CD4-positive, CD25-positive, alpha-beta regulatory T cell (primary cell): ENCODE data around the gene STK32C. TPM values are rescaled to one million over a fixed set of nuclear protein-coding genes. Genes with fewer than 3 reads are reported as not detected.
A peak's percentile ranks its signal among the peaks of the same experiment; 100 is the strongest.

Experiments
- ATAC-seq, 2 donors: fragments of 150-1000 bp; cut with Tn5 transposase; one replicate each; pipeline ENCODE4 v1.10.0; 2021; ENCODE audit warnings: low read depth in 2 of 2, moderate number of reproducible peaks in 2 of 2, moderate library complexity in 1 of 2
- DNase-seq, 3 donors: peaks; one replicate each; pipeline versions ENCODE4 v3.0.0 to v3.0.0-alpha.2; 2012 to 2022; ENCODE audit warnings: mixed read lengths in 1 of 3
- H3K27ac ChIP-seq: one replicate; pipeline ENCODE4 v1.7.0; 2013; ENCODE audit warnings: mild to moderate bottlenecking, low read length; ENCODE audit not compliant: insufficient read depth, poor library complexity, severe bottlenecking
- H3K27me3 ChIP-seq: one replicate; pipeline ENCODE4 v1.7.0; 2013; ENCODE audit warnings: low read length; ENCODE audit not compliant: control insufficient read depth, insufficient read depth
- H3K36me3 ChIP-seq: one replicate; pipeline ENCODE4 v1.7.0; 2013; ENCODE audit warnings: mild to moderate bottlenecking, low read length, moderate library complexity; ENCODE audit not compliant: control insufficient read depth, insufficient read depth
- H3K4me1 ChIP-seq: 2 replicates; pipeline ENCODE4 v1.7.0; 2013; ENCODE audit warnings: mild to moderate bottlenecking, low read length; ENCODE audit not compliant: insufficient read depth, control insufficient read depth, poor library complexity, severe bottlenecking
- H3K4me3 ChIP-seq: one replicate; pipeline ENCODE4 v1.7.0; 2013; ENCODE audit warnings: low read depth, mild to moderate bottlenecking, low read length, moderate library complexity
- H3K9me3 ChIP-seq, 2 experiments: 1 replicate in 1 of 2; 2 replicates in 1 of 2; pipeline ENCODE4 v1.7.0; 2013; ENCODE audit warnings: low read length in 2 of 2, mild to moderate bottlenecking in 1 of 2, moderate library complexity in 1 of 2; ENCODE audit not compliant: control insufficient read depth in 2 of 2
- H3K27ac Mint-ChIP-seq, 3 donors: one replicate each; pipeline ENCODE4 v1.8.0; 2020 to 2022; ENCODE audit warnings: mild to moderate bottlenecking in 3 of 3, mixed read lengths in 3 of 3, moderate library complexity in 2 of 3
- H3K27me3 Mint-ChIP-seq: one replicate; pipeline ENCODE4 v1.8.0; 2022; ENCODE audit warnings: mild to moderate bottlenecking, mixed read lengths
- H3K36me3 Mint-ChIP-seq: one replicate; pipeline ENCODE4 v1.8.0; 2020; ENCODE audit warnings: mixed read lengths
- H3K4me1 Mint-ChIP-seq, 4 donors: one replicate each; pipeline ENCODE4 v1.8.0; 2020 to 2022; ENCODE audit warnings: mixed read lengths in 4 of 4, mild to moderate bottlenecking in 1 of 4
- H3K4me3 Mint-ChIP-seq, 4 donors: one replicate each; pipeline ENCODE4 v1.8.0; 2020 to 2022; ENCODE audit warnings: mild to moderate bottlenecking in 4 of 4, mixed read lengths in 4 of 4, moderate library complexity in 3 of 4
- H3K9me3 Mint-ChIP-seq, 7 donors: one replicate each; pipeline ENCODE4 v1.8.0; 2020 to 2022; ENCODE audit warnings: mixed read lengths in 7 of 7, mild to moderate bottlenecking in 3 of 7, moderate library complexity in 2 of 7
- polyA plus RNA-seq, 4 donors: library from polyadenylated mRNA; unstranded; fragments of 300-500 nt; fragmentation: Illumina TruSeq; gene quantifications; one replicate each; pipeline ENCODE4 v1.2.3, GENCODE V29; 2021
- total RNA-seq: library from RNA; stranded (reverse); gene quantifications from one replicate; pipeline ENCODE4 v1.2.3, GENCODE V29; 2022

STK32C gene
- total and polyA plus RNA-seq, 5 donors from 2014 or later, result 3.5 to 7.0 (median 6.6) TPM

DNA sequence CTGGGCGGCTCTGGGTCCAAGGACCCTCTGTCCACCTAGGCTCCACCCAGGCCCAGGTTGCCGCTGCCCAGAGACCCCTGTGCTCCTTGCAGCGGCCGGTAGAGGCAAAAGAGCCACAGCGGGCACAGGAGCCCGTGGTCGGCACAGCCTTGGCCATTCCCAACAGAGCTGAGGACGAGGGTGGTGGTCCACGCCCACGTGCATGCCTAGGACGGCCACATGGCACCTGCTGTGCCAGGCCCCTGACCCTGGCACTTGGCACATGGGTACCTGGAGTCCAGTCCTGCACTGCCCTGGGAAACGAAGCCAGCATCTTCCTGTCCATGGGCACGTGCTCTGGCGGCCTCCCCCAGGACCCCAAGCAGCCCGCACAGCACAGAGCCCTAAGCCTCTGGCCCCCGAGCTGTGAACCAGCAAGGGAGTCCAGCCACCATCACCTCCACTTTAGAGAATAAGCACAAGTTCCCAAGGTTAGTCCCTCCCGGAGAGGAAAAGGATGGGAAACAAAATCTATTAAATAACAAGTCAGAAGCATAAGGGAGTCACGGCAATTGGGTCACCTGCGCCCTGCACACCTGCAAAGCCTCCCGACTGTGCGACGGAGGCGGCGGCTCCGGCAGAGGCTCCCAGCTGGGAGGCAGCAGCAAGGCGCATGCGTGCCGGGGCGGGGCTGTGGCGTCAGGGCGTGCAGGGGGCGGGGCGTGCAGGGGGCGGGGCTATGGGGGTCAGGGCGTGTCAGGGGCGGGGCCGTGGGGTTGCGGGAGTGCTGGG lies 59.1 kb downstream of the STK32C start:
- H3K27me3 Mint-ChIP-seq, result no peaks in the 10 kb centered on the region
- DNase-seq, result peak; percentile 30 to 44 (median 31)
- H3K36me3 Mint-ChIP-seq, result no peaks in the 10 kb centered on the region
- H3K4me1 Mint-ChIP-seq, result peaks cover 0 to 3% (median under 1%) of the 10 kb centered on the region in 4 donors
- Histone ChIP-seq H3K36me3 (no peaks in the 10 kb centered on the region), H3K4me1 (no peaks in the 10 kb centered on the region), H3K4me3 (no peak overlapping the region), H3K27ac (no peak overlapping the region), H3K27me3 (no peaks in the 10 kb centered on the region), H3K9me3 (no peaks in the 10 kb centered on the region)
- peak overlapping the region in 2 of 4 donors; percentile 17 to 41 for H3K4me3 Mint-ChIP-seq
- no peak overlapping the region for H3K27ac Mint-ChIP-seq
- peak; percentile 37 to 43 for ATAC-seq
- peaks cover 0 to 1% (median 0%) of the 10 kb centered on the region in 7 donors for H3K9me3 Mint-ChIP-seq

DNA sequence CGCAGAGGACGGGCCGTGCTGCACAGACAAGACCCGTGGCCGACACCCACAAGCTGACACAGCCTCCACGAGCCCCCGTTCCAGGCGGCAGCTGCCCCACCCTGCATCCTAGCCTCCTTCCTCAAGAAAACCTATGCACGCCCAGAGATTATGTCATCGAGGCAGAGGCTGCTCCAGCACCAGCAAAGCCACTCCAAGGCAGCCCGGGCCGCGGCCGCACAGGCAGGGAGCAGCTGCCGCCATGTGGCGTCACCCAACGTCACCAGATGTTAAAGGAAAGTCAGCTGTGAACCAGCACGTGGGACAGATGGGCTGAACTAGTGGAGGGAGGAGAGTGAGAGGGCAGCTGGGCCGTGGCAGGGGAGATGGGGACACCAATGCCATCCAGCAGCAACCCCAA lies 59.8 kb downstream of the STK32C start:
- Mint-ChIP-seq H3K36me3 (no peaks in the 10 kb centered on the region), H3K4me3 (peak overlapping the region in 1 of 4 donors; percentile 21), H3K27me3 (no peaks in the 10 kb centered on the region), H3K9me3 (peaks cover 0 to 1% (median 0%) of the 10 kb centered on the region in 7 donors), H3K4me1 (peaks cover 0 to 3% (median under 1%) of the 10 kb centered on the region in 4 donors), H3K27ac (no peak overlapping the region)
- no peaks in the 10 kb centered on the region for H3K9me3 ChIP-seq
- H3K4me1 ChIP-seq, result no peaks in the 10 kb centered on the region
- H3K4me3 ChIP-seq, result no peak overlapping the region
- ATAC-seq (no peak), DNase-seq (no peak)
- H3K27ac ChIP-seq, result no peak overlapping the region
- no peaks in the 10 kb centered on the region for H3K27me3 ChIP-seq
- no peaks in the 10 kb centered on the region for H3K36me3 ChIP-seq

DNA sequence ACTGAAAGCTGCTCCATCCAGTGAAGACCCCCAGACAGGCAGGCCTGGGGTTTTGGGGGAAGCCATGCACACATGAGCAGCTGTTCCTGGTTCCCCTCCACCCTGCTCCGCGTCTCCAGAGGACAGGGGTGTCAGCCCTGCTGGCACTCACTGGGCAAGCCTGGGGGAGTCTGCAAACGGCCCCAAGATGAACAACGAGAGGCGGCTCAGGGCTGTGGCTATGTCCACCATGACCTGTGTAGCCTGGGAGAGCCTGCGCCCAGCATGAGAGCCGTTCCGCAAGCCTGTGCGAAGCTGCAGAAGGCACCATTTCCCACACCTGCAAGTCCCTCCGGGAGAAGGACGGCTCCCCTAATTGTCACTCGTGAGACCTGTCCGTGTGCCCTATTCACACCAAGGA lies 61.5 kb downstream of the STK32C start:
- Mint-ChIP-seq H3K27me3 (no peaks in the 10 kb centered on the region), H3K27ac (no peak overlapping the region), H3K4me1 (peaks cover 0 to 3% (median 0%) of the 10 kb centered on the region in 4 donors), H3K36me3 (no peaks in the 10 kb centered on the region), H3K4me3 (no peak overlapping the region), H3K9me3 (peaks cover 0 to 1% (median 0%) of the 10 kb centered on the region in 7 donors)
- no peaks in the 10 kb centered on the region for H3K27me3 ChIP-seq
- DNase-seq, result no peak
- ATAC-seq, result no peak
- no peak overlapping the region for H3K4me3 ChIP-seq
- H3K36me3 ChIP-seq, result no peaks in the 10 kb centered on the region
- no peaks in the 10 kb centered on the region for H3K9me3 ChIP-seq
- no peaks in the 10 kb centered on the region for H3K4me1 ChIP-seq
- H3K27ac ChIP-seq, result no peak overlapping the region

DNA sequence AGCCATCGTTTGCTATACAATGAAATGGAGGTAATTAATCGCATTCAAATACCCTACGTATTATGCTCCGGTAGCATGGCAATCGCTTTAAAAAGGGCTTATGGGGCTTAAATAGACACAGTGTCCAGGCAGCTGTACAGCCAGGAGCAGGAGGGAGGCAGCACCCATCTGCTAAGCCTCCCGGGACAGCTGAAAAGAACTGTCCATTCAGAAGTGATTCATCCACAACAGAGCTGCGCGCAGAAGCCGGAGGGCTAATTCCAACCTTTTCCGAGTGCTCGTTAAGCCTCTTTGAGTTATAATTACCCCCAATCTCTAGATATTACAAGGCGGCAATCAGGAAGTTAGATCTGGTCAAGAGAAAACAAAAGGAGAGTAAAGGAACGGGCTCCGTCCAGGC lies 62.7 kb downstream of the STK32C start:
- Mint-ChIP-seq H3K27ac (peak overlapping the region in 1 of 3 donors; percentile 74), H3K9me3 (peaks cover 0 to 1% (median 0%) of the 10 kb centered on the region in 7 donors), H3K4me3 (no peak overlapping the region), H3K27me3 (no peaks in the 10 kb centered on the region), H3K36me3 (no peaks in the 10 kb centered on the region), H3K4me1 (peaks cover 0 to 3% (median 0%) of the 10 kb centered on the region in 4 donors)
- no peaks in the 10 kb centered on the region for H3K4me1 ChIP-seq
- no peaks in the 10 kb centered on the region for H3K36me3 ChIP-seq
- ATAC-seq (no peak), DNase-seq (no peak)
- no peak overlapping the region for H3K4me3 ChIP-seq
- H3K27ac ChIP-seq, result no peak overlapping the region
- H3K9me3 ChIP-seq, result no peaks in the 10 kb centered on the region
- H3K27me3 ChIP-seq, result no peaks in the 10 kb centered on the region

DNA sequence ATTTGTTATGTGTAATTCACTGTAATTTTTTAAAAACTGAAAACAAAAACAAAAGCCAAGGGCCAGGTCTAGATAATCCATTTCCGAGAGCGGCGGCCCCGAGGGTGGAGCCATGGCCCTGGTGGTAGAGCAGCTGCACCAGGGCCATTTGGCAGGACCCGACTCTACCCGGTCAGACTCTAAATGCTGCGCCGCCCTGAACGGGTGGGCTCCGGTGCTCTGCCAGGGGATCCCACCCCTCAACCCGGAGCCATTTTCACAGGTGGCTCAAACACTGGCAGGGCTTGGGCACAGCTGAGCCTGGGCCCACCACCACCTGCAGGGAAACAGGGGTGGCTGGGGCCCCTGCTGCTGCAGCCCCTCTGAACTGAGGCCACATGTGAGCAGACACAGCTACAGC lies 64.1 kb downstream of the STK32C start:
- H3K9me3 ChIP-seq, result no peaks in the 10 kb centered on the region
- Mint-ChIP-seq H3K9me3 (peaks cover 0 to 1% (median 0%) of the 10 kb centered on the region in 7 donors), H3K27ac (no peak overlapping the region), H3K27me3 (no peaks in the 10 kb centered on the region), H3K36me3 (no peaks in the 10 kb centered on the region), H3K4me1 (peaks cover 0 to 1% (median 0%) of the 10 kb centered on the region in 4 donors), H3K4me3 (no peak overlapping the region)
- H3K4me1 ChIP-seq, result no peaks in the 10 kb centered on the region
- no peak for ATAC-seq
- H3K4me3 ChIP-seq, result no peak overlapping the region
- DNase-seq, result no peak
- no peak overlapping the region for H3K27ac ChIP-seq
- H3K27me3 ChIP-seq, result no peaks in the 10 kb centered on the region
- H3K36me3 ChIP-seq, result no peaks in the 10 kb centered on the region

DNA sequence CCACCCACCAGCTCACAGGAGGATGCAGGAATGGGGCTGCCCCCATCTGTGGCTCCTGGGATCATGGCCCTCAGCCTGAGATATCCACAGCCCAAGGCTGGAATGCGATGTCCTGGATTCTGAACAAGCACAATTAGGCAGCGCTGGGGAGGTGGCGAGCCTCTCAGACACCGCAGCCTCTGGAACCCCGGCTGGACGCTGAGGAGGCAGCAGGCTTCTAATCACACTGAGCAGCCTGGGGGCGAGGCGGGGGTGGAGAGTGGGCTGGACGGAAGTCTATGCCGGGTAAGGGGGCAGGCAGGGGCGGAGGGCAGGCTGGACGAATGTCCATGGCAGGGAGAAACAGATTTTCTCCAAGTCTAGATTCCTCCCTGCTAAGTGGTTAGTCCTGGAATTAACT lies 64.6 kb downstream of the STK32C start:
- H3K27ac ChIP-seq, result no peak overlapping the region
- Mint-ChIP-seq H3K36me3 (no peaks in the 10 kb centered on the region), H3K4me1 (no peaks in the 10 kb centered on the region), H3K9me3 (peaks cover 0 to 1% (median 0%) of the 10 kb centered on the region in 7 donors), H3K27ac (no peak overlapping the region), H3K27me3 (no peaks in the 10 kb centered on the region), H3K4me3 (no peak overlapping the region)
- H3K27me3 ChIP-seq, result no peaks in the 10 kb centered on the region
- no peaks in the 10 kb centered on the region for H3K36me3 ChIP-seq
- no peaks in the 10 kb centered on the region for H3K4me1 ChIP-seq
- H3K9me3 ChIP-seq, result no peaks in the 10 kb centered on the region
- ATAC-seq (no peak), DNase-seq (no peak)
- H3K4me3 ChIP-seq, result no peak overlapping the region

DNA sequence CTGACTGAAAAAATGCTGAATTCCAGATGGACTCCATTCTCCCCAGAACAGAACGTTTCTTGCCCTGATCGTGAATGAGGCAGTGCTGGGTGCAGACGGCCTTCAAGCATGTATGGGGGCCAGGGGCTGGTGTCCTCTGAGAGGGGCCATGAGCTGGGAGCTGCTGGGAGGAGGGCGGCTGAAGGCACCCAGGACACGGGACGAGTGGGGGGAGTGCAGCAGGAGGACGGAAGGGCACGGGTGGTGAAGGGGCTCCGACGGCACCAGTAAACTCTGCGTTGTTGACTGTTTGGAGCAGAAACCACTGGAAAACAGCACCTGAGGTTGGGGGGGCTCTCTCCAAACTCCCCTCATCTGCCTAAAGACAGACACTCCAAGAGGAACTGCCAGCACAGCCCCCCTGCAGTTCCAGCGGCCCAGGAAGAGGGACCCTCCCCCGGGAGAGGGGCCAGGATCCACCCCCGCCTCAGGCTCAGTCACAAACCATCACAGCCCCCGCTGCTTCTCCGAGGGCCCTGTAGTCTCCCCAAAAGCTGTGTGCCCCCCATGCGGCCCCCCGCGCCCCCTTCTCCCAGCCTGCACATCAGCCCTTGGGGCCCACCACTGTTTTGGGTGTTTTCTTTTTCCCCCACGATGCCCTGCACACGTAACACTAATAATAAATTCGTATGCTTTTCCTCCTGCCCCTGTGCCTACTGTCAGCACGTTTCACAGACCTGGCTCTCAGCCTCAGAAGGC lies 65.5 kb downstream of the STK32C start:
- no peaks in the 10 kb centered on the region for H3K4me1 ChIP-seq
- no peaks in the 10 kb centered on the region for H3K27me3 Mint-ChIP-seq
- H3K4me3 ChIP-seq, result no peak overlapping the region
- no peak overlapping the region for H3K27ac ChIP-seq
- H3K4me1 Mint-ChIP-seq, result no peaks in the 10 kb centered on the region
- no peaks in the 10 kb centered on the region for H3K27me3 ChIP-seq
- H3K36me3 Mint-ChIP-seq, result no peaks in the 10 kb centered on the region
- H3K4me3 Mint-ChIP-seq, result no peak overlapping the region
- no peaks in the 10 kb centered on the region for H3K9me3 ChIP-seq
- ATAC-seq (no peak), DNase-seq (no peak)
- H3K27ac Mint-ChIP-seq, result no peak overlapping the region
- H3K9me3 Mint-ChIP-seq, result no peaks in the 10 kb centered on the region
- H3K36me3 ChIP-seq, result no peaks in the 10 kb centered on the region
